K562 (cell line): ENCODE results near the gene INVS. TPM values are rescaled to one million over a fixed set of nuclear protein-coding genes. Genes with fewer than 3 reads are reported as not detected.

ENCODE experiments used
- ARID3A ChIP-seq: IDR thresholded peaks from 2 replicates; pipeline ENCODE4 v1.6.1; 2012; ENCODE audit warnings: low read depth, low read length, improper control_type of control experiment, borderline replicate concordance
- ATF1 ChIP-seq, 2 experiments: fragments of 450-650 bp in 1 of 2; IDR thresholded peaks; 2 replicates each; pipeline ENCODE4 v1.6.1; 2016; ENCODE audit warnings: missing compliant biosample characterization in 1 of 2, missing genetic modification characterization in 1 of 2
- FOXK2 ChIP-seq, 2 experiments: fragments of 450-650 bp; IDR thresholded peaks in 1 of 2; conservative IDR thresholded peaks in 1 of 2; 2 replicates each; pipeline ENCODE4 v1.6.1; 2016; ENCODE audit warnings: low read depth in 2 of 2, mild to moderate bottlenecking in 1 of 2
- GABPB2 ChIP-seq: fragments of 250-450 bp; sonication (Bioruptor Pico); conservative IDR thresholded peaks from 2 replicates; pipeline ENCODE4 v1.5.1; 2021; ENCODE audit warnings: mild to moderate bottlenecking
- HDAC8 ChIP-seq: fragments of 450-650 bp; IDR thresholded peaks from 2 replicates; pipeline ENCODE4 v1.6.1; 2016; ENCODE audit warnings: mild to moderate bottlenecking, missing genetic modification characterization, moderate library complexity, missing compliant biosample characterization
- MAFF ChIP-seq: IDR thresholded peaks from 2 replicates; pipeline ENCODE4 v1.6.1; 2012; ENCODE audit warnings: low read length, improper control_type of control experiment
- MYBL2 ChIP-seq, 2 experiments: fragments of 450-650 bp in 1 of 2; sonication (generic) in 1 of 2; formaldehyde crosslinking in 1 of 2; IDR thresholded peaks; 2 replicates each; pipeline versions ENCODE4 v1.6.1 to v1.8.1; 2017 to 2022; ENCODE audit warnings: borderline replicate concordance in 1 of 2, inconsistent platforms in 1 of 2, low read depth in 1 of 2, mild to moderate bottlenecking in 1 of 2, missing genetic modification reagents in 1 of 2, moderate library complexity in 1 of 2
- SIN3B ChIP-seq: fragments of 450-650 bp; IDR thresholded peaks from 2 replicates; pipeline ENCODE4 v1.6.1; 2017; ENCODE audit warnings: low read depth, mild to moderate bottlenecking, moderate library complexity
- SIRT6 ChIP-seq: IDR thresholded peaks from one replicate; pipeline ENCODE4 v1.6.1; 2012; ENCODE audit warnings: low read depth, mild to moderate bottlenecking, control low read depth, inconsistent platforms, low read length, moderate library complexity
- SMAD4 ChIP-seq: fragments of 250-450 bp; sonication (Bioruptor Pico); conservative IDR thresholded peaks from 2 replicates; pipeline ENCODE4 v1.8.0; 2021; ENCODE audit warnings: inconsistent platforms, mild to moderate bottlenecking, moderate library complexity
- SOX6 ChIP-seq: fragments of 450-650 bp; IDR thresholded peaks from 2 replicates; pipeline ENCODE4 v1.6.1; 2014; ENCODE audit warnings: mild to moderate bottlenecking
- ZBTB33 ChIP-seq: sonication (generic); formaldehyde crosslinking; IDR thresholded peaks from 2 replicates; pipeline ENCODE4 v1.8.1; 2023; ENCODE audit warnings: mild to moderate bottlenecking, missing genetic modification reagents
- ZNF449 ChIP-seq: fragments of 250-450 bp; sonication (Bioruptor Pico); IDR thresholded peaks from 2 replicates; pipeline ENCODE4 v1.8.0; 2022; ENCODE audit warnings: moderate library complexity, mild to moderate bottlenecking, inconsistent platforms
- polyA plus RNA-seq, 8 experiments: library from polyadenylated mRNA; depleted of rRNA in 4 of 8; stranded (reverse) in 5 of 8; unstranded in 3 of 8; fragments of >200 nt; fragmentation: Nextera tagmentation in 2 of 8; fragmentation: Illumina TruSeq in 1 of 8; extraction: Ambion mirVana in 2 of 8; extraction: Trizol in 1 of 8; gene quantifications; 2 replicates each; pipeline versions ENCODE4 v1.2.1 to v1.2.3, GENCODE V29; 2011 to 2014; ENCODE audit warnings: inconsistent platforms in 1 of 8, missing spikeins in 1 of 8
- total RNA-seq, 7 experiments: library from RNA; depleted of rRNA in 6 of 7; stranded (reverse); fragments of >200 nt in 6 of 7; fragmentation: Illumina TruSeq in 2 of 7; extraction: Trizol in 2 of 7; gene quantifications; 2 replicates each; pipeline versions ENCODE4 v1.2.1 to v1.2.3, GENCODE V29; 2011 to 2021; ENCODE audit warnings: low replicate concordance in 1 of 7
- TF ChIP-seq, protein P1 (sequence below): sonication (generic); formaldehyde crosslinking; IDR thresholded peaks from 2 replicates; pipeline ENCODE4 v1.8.1; 2023; ENCODE audit warnings: mild to moderate bottlenecking, missing genetic modification reagents, moderate library complexity
- TF ChIP-seq, protein P2 (sequence below), 2 experiments: fragments of 450-650 bp; IDR thresholded peaks; 2 replicates each; pipeline ENCODE4 v1.6.1; 2018; ENCODE audit warnings: mild to moderate bottlenecking in 2 of 2, low read depth in 1 of 2; ENCODE audit not compliant: partially characterized antibody in 2 of 2

Gene INVS
- total and polyA plus RNA-seq, 9 of the 15 experiments (the other 6 are each of a cell fraction or from before 2014, with no cell fraction given), result 0.77 to 18.5 (median 10.0) TPM

DNA sequence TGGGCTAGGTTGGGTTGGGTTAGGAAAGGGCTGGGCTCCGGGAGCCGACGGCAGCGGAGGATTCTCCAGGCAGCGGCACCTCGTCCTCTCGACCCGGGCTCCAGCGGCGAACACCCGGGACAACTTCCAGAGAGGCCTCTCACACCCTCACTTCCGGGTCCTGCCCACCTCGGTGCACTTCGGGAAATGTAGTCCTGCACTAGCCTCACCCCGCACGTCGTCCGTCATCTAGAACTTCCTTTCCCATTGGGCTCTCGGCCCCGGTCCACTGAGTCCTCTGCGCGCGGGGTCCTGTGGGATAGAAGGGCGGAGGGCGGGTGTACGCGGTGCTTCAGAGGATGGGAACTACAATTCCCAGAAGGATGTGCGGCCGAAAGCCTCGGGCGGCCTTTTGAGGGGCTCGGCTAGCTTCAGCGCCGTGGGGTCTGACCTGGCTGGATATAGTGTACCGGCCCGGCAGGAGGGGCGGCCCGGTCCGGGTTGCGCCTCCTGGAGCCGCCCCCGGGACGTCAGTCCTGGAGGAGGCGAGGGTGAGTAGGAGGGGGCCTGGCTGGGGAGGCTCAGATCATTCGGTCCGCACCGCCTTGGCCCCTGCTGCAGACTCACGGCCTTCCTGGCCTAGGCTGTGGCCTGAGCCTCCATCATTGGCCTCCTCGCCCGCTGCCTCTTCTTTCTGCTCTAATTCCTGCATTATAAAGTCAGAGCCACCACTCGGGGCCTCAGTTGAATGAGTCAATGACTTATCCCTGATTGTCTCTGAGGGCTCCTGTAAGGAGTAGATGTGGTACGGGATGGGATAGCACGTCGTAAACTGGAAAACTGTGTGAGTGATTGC lies at the start of gene INVS, which contains the start of gene ERP44 (continued):
- TF ChIP-seq MYBL2 (IDR thresholded peaks at IDR 0.05; ENCODE audit: low read depth) (no peak), MYBL2 (CRISPR knock-in tag; IDR thresholded peaks at IDR 0.05; ENCODE audit: borderline replicate concordance) (no peak), SIRT6 (no peak), SMAD4 (no peak), SIN3B (peak; percentile 45; the same call in 1 of the 2 replicates), ATF1 (CRISPR knock-in tag; IDR thresholded peaks at IDR 0.05) (no peak), ATF1 (tag; IDR thresholded peaks at IDR 0.05) (peak; percentile 91), FOXK2 (conservative IDR thresholded peaks at IDR 0.05 in 1 of 2, IDR thresholded peaks at IDR 0.05 in 1 of 2; ENCODE audit: low read depth in 2 of 2) (peak; percentile 29 to 40; a peak in 3 of 4 replicates), SOX6 (no peak), ARID3A (no peak), HDAC8 (tag) (no peak), ZNF449 (CRISPR knock-in tag) (no peak), GABPB2 (CRISPR knock-in tag) (no peak), MAFF (no peak), ZBTB33 (no peak)
- TF ChIP-seq, protein P1, sequence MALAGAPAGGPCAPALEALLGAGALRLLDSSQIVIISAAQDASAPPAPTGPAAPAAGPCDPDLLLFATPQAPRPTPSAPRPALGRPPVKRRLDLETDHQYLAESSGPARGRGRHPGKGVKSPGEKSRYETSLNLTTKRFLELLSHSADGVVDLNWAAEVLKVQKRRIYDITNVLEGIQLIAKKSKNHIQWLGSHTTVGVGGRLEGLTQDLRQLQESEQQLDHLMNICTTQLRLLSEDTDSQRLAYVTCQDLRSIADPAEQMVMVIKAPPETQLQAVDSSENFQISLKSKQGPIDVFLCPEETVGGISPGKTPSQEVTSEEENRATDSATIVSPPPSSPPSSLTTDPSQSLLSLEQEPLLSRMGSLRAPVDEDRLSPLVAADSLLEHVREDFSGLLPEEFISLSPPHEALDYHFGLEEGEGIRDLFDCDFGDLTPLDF, result peak; percentile 60; the same call in 1 of the 2 replicates
- TF ChIP-seq, protein P2, sequence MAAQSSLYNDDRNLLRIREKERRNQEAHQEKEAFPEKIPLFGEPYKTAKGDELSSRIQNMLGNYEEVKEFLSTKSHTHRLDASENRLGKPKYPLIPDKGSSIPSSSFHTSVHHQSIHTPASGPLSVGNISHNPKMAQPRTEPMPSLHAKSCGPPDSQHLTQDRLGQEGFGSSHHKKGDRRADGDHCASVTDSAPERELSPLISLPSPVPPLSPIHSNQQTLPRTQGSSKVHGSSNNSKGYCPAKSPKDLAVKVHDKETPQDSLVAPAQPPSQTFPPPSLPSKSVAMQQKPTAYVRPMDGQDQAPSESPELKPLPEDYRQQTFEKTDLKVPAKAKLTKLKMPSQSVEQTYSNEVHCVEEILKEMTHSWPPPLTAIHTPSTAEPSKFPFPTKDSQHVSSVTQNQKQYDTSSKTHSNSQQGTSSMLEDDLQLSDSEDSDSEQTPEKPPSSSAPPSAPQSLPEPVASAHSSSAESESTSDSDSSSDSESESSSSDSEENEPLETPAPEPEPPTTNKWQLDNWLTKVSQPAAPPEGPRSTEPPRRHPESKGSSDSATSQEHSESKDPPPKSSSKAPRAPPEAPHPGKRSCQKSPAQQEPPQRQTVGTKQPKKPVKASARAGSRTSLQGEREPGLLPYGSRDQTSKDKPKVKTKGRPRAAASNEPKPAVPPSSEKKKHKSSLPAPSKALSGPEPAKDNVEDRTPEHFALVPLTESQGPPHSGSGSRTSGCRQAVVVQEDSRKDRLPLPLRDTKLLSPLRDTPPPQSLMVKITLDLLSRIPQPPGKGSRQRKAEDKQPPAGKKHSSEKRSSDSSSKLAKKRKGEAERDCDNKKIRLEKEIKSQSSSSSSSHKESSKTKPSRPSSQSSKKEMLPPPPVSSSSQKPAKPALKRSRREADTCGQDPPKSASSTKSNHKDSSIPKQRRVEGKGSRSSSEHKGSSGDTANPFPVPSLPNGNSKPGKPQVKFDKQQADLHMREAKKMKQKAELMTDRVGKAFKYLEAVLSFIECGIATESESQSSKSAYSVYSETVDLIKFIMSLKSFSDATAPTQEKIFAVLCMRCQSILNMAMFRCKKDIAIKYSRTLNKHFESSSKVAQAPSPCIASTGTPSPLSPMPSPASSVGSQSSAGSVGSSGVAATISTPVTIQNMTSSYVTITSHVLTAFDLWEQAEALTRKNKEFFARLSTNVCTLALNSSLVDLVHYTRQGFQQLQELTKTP (IDR thresholded peaks at IDR 0.05; ENCODE audit: low read depth in 1 of 2, partially characterized antibody in 2 of 2), result peak; percentile 50 to 100
